GM21381 (cell line): Measurements from ENCODE around the gene MPP3.

Experiments
- ATAC-seq: cut with Tn5 transposase; IDR thresholded peaks from one replicate; pipeline ENCODE4 v1.9.1; 2021; ENCODE audit warnings: mild to moderate bottlenecking, moderate library complexity; ENCODE audit not compliant: unreplicated experiment

MPP3 gene

GRCh38 chr17:43832168-43832975 lies 574 bp downstream of the MPP3 start:
- no peak for ATAC-seq

DNA sequence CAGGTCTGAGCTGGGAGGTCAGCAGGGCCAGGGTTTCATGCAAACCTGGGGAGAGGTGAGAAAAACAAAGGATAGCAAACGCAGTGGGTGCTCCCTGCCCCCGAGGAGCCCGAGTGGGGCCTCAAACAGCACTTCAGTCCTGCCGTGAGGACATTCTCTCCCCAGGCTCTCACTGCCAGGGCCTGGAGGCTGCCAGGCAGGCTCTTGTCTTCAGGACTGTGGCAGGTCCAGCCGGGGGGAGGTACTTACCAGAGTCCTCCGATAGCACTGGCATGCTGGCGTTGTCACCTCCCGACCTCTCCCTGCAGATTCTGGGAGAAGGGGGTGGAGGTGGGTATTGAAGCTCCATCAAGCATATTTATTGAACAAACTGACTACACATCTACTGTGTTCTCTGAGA lies 1.3 kb downstream of the MPP3 start:
- no peak for ATAC-seq

DNA sequence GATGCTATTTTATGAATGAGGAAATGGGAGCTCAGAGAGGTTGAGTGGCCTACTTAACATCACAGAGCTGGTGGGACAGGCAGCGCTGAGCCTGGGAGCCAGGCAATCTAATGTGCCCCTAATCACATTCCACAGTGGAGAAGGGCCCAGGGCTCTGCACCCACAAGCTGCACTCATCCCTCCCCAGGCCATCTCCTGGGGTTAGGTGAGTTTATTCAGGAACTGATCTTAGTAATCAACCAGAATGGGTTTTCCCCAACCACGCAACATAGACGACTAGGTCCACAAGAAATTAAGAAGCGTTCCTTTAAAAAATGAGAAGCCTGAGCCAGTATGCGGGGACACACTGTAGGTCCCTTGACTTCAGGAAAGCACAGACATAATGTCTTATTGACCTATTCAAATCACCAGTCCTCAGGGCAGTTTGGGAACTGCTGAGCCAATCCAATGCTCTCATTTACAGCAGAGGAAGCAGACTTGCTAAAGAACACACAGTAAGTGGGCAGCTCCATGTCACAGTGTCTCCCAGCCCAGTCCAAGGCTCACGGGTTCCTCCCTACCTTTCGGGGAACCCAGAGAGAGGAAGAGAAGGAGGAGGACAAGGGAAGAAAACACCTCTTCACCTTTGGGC lies 2.3 kb downstream of the MPP3 start:
- ATAC-seq: no peak

GRCh38 chr17:43829738-43830137 lies 3.2 kb downstream of the MPP3 start:
- ATAC-seq: no peak

DNA sequence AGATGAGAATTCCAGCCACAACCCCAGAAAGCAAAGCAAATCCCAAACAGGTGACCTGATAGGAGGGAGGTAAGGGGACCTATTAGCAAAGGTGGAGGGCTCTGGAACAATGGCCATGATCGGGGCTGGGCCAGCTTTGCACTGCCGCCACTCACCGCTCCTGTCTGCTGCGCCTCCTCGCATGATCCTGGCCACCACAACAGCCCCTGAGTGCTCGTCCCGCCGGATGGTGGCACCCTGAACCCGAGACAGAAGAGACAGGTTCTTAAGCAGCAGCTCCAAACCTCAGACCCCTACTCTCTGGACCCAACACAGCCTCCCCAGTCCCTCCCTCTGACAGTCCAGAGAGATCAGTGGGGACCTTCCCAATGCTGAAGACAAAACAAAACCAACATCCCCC lies 5.3 kb downstream of the MPP3 start:
- no peak for ATAC-seq

GRCh38 chr17:43826206-43826605 lies 6.7 kb downstream of the MPP3 start:
- no peak for ATAC-seq

DNA sequence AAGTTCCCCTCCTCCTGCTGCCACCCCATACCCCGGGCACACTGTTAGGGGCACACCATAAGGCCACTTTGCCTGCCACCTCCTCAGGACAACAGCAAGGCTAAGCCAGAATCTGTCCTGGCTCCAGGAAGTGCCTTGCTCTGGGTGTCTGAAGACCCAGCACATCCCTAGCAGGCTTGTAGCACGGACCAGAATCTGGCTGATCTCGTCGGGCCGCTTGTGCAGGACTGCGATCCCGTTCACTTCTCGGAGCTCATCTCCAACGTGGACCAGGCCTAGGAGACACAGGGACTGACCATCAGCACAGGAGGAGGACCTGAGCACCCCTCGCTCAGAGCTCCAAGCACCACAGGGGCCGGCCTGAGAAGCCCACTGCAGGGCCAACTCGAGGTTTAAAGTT lies 7.4 kb downstream of the MPP3 start:
- ATAC-seq: no peak

- no peak for ATAC-seq
Measured at GRCh38 chr17:43823350-43824084, 9.4 kb downstream of the MPP3 start.

GRCh38 chr17:43822570-43823190 lies 10.3 kb downstream of the MPP3 start:
- no peak for ATAC-seq

GRCh38 chr17:43820759-43821158 lies 12.2 kb downstream of the MPP3 start:
- ATAC-seq: no peak

DNA sequence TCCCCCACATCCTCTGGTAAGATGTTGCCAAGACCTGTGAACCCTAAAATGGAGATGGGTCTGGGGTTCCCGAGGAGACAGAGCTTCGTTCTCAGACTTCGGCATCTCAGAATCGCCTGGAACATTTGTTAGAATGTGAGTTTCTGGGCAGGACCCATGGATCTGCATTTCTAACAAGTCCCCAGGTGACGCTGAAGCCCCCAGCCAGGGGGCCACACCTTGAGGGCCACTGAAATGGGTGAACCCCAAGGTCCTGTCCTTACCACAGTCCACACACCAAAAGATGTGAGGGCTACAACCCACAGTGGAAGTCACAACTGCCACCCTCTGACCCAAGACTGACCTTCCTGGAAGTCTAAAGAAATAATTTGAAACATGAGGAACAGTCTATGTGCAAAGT lies 14.0 kb downstream of the MPP3 start:
- ATAC-seq: no peak

DNA sequence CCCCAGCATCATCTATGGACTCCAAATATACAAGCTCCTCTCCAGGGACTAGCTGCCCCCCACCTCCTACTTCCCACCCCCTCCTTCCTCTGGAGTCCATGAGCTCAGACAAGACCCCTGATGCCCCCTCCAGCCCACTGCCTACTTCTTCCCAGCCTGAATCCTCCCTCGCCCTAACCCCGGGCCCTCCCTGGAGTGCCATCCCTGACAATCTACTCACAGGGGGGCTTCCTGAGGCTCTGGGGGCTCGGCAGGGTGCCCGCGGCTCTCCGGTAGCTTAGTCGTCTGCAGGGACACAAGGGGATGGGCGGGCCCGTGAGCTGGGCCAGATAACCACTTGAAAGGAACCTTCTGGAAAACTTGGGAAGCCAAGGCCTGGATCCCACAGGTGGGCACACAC lies 15.1 kb downstream of the MPP3 start:
- ATAC-seq: no peak

GRCh38 chr17:43816336-43817320 lies 16.3 kb downstream of the MPP3 start:
- ATAC-seq: no peak

DNA sequence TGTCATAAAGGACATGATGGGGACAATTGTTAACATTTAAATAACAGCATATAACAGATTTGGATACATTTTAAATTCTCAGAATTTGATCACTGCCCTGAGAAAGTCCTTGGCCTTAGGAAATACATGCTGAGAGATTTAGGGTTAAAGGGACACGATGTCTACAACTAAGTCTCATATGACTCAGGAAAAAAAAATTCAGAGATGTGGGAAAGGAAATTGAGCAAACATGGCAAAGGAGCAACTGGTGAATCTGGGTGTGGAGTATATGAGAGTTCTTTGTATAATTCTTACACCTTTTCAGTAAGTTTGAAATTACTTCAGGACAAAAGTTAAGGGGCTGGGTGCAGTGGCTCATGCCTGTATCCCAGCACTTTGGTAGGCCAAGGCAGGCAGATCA lies 18.2 kb downstream of the MPP3 start:
- no peak for ATAC-seq

GRCh38 chr17:43814026-43814425 lies 18.9 kb downstream of the MPP3 start:
- ATAC-seq: no peak

DNA sequence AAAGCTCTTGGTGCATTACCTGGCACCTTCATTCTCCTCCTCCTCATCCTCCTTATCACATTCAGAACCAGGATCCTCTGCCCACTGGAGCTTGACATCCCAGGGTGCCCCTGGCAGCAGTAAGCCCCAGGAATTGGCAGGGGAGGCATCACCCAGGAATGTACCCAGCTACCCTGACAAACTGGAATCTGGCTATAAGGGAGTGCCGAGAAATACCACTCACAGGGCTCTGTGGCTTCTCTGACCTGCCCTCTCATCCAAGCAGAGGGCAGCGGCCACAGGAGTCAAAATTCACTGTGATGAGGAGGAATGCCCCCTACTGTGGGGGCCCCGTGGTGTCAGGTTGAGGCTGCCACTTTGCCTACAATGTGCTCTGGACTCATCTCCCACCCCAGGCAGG lies 19.6 kb downstream of the MPP3 start:
- ATAC-seq: no peak

DNA sequence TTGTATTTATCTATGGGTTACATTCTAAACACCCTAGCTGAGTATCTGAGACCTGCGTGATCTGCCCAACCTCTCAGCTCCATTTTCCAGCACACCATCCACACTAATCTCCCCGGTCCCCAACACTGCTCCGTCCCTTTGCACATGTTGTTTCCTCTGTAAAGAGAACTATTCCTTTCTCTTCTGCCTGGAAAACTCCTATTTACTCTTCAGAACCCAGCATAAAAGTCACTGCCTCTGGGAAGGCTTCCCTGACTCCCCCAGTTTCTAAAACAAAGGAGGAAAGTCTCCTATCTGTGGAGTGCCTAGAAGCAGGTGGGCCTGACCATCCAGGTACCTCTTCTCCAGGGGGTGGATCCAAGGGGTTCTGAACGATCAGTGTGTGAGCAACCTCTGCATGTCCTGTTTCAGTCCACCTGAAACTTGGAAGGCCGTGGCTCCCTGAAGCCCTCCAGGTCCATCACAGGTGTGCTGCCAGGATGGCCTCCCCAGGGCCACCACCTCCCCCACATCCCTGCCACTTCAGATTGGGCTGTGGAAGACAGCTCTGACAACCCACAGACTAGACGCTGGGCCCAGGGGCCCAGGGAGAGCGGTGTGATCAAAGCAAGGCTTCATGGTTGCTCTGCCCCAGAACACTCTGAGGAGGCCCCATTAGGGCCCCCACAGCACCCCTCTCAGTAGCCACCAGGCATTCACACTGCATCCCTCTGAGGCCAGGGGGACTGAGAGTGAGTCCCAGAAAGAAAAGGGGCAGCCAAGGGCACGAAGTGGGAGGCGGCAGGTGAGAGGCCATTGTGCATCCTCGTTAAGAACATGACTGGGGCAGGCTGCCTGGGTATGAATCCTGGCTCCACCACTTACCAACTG lies 20.3 kb downstream of the MPP3 start:
- ATAC-seq: no peak

DNA sequence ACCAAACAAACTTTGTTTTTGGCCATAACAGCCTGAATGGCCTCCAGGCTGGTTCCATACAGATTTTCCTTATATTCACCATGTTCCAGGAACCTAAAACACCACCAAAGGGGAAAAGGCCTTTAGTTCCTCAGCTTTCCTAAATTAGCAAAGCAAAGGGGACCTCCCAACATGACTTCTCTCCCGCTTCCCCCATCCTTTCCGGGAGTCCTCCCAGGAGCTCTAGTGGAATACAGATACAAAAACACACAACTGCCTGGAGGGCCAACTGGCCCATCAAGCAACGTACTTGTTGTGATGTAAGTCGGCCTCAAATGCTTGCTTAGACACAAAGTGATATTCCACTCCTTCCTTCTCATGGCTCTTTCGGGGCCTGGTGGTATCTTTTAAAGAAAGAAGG lies 22.1 kb downstream of the MPP3 start:
- ATAC-seq: no peak

- ATAC-seq: no peak
Measured at GRCh38 chr17:43810226-43810715, 22.7 kb downstream of the MPP3 start.
